K562 (cell line): ENCODE results near the gene TMTC2. TPM values are rescaled to one million over a fixed set of nuclear protein-coding genes. Genes with fewer than 3 reads are reported as not detected.

Source experiments
- HMG20B ChIP-seq: fragments of 250-450 bp; sonication (Bioruptor Pico); IDR thresholded peaks from 2 replicates; pipeline ENCODE4 v1.5.0; 2021; ENCODE audit warnings: mild to moderate bottlenecking
- MED1 ChIP-seq: sonication (generic); formaldehyde crosslinking; IDR thresholded peaks from 2 replicates; pipeline ENCODE4 v1.8.1; 2023; ENCODE audit warnings: missing genetic modification reagents, borderline replicate concordance
- ZNF77 ChIP-seq: fragments of 250-450 bp; sonication (Bioruptor Pico); IDR thresholded peaks from 2 replicates; pipeline ENCODE4 v1.5.0; 2020
- polyA plus RNA-seq, 8 experiments: library from polyadenylated mRNA; depleted of rRNA in 4 of 8; stranded (reverse) in 5 of 8; unstranded in 3 of 8; fragments of >200 nt; fragmentation: Nextera tagmentation in 2 of 8; fragmentation: Illumina TruSeq in 1 of 8; extraction: Ambion mirVana in 2 of 8; extraction: Trizol in 1 of 8; gene quantifications; 2 replicates each; pipeline versions ENCODE4 v1.2.1 to v1.2.3, GENCODE V29; 2011 to 2014; ENCODE audit warnings: inconsistent platforms in 1 of 8, missing spikeins in 1 of 8
- total RNA-seq, 7 experiments: library from RNA; depleted of rRNA in 6 of 7; stranded (reverse); fragments of >200 nt in 6 of 7; fragmentation: Illumina TruSeq in 2 of 7; extraction: Trizol in 2 of 7; gene quantifications; 2 replicates each; pipeline versions ENCODE4 v1.2.1 to v1.2.3, GENCODE V29; 2011 to 2021; ENCODE audit warnings: low replicate concordance in 1 of 7
- TF ChIP-seq, protein P1 (sequence below): fragments of 450-650 bp; IDR thresholded peaks from 2 replicates; pipeline ENCODE4 v1.6.1; 2016; ENCODE audit warnings: mild to moderate bottlenecking, moderate library complexity

Gene TMTC2
- total and polyA plus RNA-seq, 9 of the 15 experiments (the other 6 are each of a cell fraction or from before 2014, with no cell fraction given) = 0.29 to 1.1 (median 0.55) TPM

DNA sequence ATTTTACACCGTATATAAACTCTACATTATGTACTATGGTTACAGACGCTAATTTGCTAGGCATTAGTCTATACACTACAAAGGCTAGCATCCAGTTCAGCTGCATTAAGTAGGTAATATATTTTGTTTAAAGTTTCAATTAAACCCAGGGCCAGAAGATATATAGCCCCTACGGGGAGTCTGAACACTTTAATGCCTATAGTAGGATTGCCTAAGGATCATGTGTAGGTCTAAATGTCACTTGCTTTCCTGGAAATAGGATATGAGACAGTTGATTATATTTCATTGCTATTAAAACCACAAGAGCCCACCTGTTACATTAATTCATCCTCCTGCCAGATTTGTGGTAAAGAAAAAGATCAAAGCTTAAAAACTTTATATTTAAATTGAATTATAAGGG lies 286.9 kb downstream of the TMTC2 start (continued):
- TF ChIP-seq, protein P1, sequence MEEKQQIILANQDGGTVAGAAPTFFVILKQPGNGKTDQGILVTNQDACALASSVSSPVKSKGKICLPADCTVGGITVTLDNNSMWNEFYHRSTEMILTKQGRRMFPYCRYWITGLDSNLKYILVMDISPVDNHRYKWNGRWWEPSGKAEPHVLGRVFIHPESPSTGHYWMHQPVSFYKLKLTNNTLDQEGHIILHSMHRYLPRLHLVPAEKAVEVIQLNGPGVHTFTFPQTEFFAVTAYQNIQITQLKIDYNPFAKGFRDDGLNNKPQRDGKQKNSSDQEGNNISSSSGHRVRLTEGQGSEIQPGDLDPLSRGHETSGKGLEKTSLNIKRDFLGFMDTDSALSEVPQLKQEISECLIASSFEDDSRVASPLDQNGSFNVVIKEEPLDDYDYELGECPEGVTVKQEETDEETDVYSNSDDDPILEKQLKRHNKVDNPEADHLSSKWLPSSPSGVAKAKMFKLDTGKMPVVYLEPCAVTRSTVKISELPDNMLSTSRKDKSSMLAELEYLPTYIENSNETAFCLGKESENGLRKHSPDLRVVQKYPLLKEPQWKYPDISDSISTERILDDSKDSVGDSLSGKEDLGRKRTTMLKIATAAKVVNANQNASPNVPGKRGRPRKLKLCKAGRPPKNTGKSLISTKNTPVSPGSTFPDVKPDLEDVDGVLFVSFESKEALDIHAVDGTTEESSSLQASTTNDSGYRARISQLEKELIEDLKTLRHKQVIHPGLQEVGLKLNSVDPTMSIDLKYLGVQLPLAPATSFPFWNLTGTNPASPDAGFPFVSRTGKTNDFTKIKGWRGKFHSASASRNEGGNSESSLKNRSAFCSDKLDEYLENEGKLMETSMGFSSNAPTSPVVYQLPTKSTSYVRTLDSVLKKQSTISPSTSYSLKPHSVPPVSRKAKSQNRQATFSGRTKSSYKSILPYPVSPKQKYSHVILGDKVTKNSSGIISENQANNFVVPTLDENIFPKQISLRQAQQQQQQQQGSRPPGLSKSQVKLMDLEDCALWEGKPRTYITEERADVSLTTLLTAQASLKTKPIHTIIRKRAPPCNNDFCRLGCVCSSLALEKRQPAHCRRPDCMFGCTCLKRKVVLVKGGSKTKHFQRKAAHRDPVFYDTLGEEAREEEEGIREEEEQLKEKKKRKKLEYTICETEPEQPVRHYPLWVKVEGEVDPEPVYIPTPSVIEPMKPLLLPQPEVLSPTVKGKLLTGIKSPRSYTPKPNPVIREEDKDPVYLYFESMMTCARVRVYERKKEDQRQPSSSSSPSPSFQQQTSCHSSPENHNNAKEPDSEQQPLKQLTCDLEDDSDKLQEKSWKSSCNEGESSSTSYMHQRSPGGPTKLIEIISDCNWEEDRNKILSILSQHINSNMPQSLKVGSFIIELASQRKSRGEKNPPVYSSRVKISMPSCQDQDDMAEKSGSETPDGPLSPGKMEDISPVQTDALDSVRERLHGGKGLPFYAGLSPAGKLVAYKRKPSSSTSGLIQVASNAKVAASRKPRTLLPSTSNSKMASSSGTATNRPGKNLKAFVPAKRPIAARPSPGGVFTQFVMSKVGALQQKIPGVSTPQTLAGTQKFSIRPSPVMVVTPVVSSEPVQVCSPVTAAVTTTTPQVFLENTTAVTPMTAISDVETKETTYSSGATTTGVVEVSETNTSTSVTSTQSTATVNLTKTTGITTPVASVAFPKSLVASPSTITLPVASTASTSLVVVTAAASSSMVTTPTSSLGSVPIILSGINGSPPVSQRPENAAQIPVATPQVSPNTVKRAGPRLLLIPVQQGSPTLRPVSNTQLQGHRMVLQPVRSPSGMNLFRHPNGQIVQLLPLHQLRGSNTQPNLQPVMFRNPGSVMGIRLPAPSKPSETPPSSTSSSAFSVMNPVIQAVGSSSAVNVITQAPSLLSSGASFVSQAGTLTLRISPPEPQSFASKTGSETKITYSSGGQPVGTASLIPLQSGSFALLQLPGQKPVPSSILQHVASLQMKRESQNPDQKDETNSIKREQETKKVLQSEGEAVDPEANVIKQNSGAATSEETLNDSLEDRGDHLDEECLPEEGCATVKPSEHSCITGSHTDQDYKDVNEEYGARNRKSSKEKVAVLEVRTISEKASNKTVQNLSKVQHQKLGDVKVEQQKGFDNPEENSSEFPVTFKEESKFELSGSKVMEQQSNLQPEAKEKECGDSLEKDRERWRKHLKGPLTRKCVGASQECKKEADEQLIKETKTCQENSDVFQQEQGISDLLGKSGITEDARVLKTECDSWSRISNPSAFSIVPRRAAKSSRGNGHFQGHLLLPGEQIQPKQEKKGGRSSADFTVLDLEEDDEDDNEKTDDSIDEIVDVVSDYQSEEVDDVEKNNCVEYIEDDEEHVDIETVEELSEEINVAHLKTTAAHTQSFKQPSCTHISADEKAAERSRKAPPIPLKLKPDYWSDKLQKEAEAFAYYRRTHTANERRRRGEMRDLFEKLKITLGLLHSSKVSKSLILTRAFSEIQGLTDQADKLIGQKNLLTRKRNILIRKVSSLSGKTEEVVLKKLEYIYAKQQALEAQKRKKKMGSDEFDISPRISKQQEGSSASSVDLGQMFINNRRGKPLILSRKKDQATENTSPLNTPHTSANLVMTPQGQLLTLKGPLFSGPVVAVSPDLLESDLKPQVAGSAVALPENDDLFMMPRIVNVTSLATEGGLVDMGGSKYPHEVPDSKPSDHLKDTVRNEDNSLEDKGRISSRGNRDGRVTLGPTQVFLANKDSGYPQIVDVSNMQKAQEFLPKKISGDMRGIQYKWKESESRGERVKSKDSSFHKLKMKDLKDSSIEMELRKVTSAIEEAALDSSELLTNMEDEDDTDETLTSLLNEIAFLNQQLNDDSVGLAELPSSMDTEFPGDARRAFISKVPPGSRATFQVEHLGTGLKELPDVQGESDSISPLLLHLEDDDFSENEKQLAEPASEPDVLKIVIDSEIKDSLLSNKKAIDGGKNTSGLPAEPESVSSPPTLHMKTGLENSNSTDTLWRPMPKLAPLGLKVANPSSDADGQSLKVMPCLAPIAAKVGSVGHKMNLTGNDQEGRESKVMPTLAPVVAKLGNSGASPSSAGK = no peak
- no peak for TF ChIP-seq HMG20B (CRISPR knock-in tag)
- no peak for TF ChIP-seq MED1 (CRISPR knock-in tag)
- no peak for TF ChIP-seq ZNF77 (CRISPR knock-in tag)
- TF ChIP-seq, all 486 proteins: peak for 0
